Measurements from ENCODE around the gene TRMT112.
"Not testable (repeated sequence)": the region's sequence is repeated elsewhere in the genome, so short reads cannot be mapped to it uniquely, and the experiment has no call there.

Gene TRMT112

GRCh38 chr11:64313491-64314145 is 3.7 kb downstream of the TRMT112 start:
- no peak for DNase-seq (ENCODE audit: low read depth, low spot score)

GRCh38 chr11:64312947-64313346 is 4.4 kb downstream of the TRMT112 start:
- DNase-seq (ENCODE audit: low read depth, low spot score) = no peak

DNA sequence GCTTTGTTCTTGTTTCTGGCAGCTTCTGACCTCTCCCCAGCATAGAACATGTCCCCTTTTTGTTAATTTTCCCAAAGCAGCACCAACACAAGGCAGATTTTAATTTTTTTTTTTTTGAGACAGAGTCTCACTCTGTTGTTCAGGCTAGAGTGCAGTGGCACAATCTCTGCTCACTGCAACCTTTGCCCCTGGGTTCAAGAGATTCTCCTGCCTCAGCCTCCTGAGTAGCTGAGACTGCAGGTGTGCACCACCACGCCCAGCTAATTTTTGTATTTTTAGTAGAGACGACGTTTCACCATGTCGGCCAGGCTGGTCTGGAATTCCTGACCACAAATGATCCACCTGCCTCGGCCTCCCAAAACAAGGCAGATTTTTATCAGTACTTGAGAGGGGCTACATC is 9.6 kb downstream of the TRMT112 start:
- DNase-seq (ENCODE audit: low read depth, low spot score) = not testable (repeated sequence)

DNA sequence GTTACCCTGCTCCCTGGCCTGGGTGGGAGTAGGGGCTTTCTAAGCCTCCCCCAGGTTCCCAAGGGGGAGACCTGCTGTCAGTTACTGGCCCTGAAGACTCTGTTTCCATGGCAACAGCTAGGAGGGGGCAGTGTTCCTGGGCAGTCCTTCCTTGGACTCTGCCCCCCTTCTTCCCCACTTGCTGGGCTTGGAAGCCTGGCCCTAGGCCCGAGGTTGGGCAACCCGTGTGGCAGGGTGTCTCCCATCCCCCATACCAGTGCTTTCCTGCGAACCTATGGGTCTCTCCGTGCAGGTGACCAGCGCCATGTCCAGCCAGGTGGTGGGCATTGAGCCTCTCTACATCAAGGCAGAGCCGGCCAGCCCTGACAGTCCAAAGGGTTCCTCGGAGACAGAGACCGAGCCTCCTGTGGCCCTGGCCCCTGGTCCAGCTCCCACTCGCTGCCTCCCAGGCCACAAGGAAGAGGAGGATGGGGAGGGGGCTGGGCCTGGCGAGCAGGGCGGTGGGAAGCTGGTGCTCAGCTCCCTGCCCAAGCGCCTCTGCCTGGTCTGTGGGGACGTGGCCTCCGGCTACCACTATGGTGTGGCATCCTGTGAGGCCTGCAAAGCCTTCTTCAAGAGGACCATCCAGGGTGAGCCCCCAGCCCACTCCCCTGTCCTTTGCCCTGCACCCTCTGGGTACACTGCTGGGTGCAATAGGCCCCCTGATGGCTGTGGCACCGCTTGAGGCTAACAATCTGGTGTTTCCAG is 10.3 kb downstream of the TRMT112 start:
- no peak for DNase-seq (ENCODE audit: low read depth, low spot score)

- DNase-seq (ENCODE audit: low read depth, low spot score) = no peak
These were observed 10.8 kb downstream of the TRMT112 start for GRCh38 chr11:64306563-64306875.

DNA sequence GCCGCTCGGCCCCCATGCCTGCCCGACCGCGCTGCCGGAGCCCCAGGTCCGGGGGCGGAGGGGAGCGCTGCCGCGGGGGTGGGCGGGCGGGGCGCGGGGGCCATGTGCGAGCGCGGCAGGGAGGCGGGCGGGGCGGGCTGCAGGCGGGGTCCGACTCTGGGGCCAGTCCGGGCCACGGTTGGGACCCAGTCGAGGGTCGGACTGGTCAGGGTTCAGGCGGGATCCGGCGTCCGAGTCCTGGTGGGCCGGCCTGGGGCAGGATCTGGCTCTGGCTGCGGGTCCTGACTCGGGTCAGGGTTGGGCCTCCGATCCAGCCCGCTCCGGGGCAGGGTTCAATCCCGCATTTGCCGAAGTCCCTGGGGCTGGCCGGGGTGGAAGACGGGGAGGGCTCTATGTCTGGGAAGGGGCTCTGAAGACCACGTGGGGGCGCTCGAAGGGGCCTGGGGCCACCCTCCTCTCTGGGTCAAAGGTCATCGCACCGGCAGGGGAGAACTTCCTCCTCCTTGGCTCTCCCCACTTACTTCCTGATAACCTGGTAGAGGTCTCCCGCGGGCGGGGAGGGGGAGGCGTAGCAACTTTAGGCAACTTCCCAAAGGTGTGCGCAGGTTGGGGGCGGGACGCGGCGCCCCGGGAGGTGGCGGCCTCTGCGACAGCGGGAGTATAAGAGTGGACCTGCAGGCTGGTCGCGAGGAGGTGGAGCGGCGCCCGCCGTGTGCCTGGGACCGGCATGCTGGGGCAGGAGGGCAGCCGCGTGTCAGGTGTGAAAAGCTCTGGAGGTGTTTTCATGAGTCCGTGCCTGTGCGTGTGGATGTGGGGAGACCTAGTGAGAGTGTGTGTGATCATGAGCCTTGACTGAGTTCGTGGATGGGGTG is 11.4 kb downstream of the TRMT112 start:
- DNase-seq (ENCODE audit: low read depth, low spot score) = peak; percentile 21

- peak; percentile 99 for DNase-seq (ENCODE audit: low read depth, low spot score)
These were observed 12.2 kb downstream of the TRMT112 start, which contains the start of gene ESRRA for GRCh38 chr11:64305075-64305690. Gene ESRRA, plus strand, starts transcription at chr11:64305524. Its CDS starts 1,656 bp downstream, at chr11:64307180.

GRCh38 chr11:64304316-64305072 is 12.9 kb downstream of the TRMT112 start:
- peak; percentile 91 for DNase-seq (ENCODE audit: low read depth, low spot score)

- no peak for DNase-seq (ENCODE audit: low read depth, low spot score)
These were observed 13.4 kb downstream of the TRMT112 start for GRCh38 chr11:64304032-64304315.

DNA sequence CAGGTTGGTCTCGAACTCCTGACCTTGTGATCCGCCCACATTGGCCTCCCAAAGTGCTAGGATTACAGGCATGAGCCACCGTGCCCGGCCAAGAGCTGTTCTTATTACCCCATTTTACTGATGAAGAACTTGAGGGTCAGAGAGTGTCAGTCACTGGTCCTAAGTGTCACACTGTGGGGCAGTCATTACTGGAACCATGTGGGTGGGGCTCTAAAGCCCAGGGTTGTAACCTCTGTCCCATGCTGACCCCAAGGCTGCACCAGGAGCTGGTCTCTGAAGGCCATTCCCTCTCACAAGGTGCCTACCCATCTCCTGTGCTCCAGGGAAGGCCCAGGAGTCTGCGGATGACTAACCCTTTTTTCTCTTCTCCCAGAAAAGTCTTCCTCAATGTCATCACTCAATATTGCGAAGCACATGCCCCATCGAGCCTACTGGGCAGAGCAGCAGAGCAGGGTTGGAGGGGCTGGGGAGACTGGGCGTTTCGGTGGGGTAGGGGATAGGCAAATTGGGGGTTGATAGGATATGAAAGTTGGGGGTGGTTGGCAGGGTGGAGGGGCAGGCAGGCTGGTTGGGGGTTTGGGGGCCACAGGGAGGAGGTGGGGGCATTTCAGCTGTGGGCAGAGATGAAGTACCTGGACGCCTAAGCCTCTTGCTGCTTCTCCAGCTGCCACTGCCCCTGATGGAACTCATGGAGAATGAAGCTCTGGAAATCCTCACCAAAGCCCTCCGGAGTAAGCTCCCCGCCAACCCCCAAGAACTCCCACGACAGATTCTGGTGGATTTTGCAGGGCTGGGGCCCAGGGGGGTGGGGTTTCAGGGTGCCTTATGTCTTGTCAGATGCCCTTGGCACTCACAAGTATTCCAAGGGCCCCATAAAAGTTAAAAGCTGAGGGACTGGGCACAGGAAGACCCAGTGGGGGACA is 14.0 kb downstream of the TRMT112 start:
- DNase-seq (ENCODE audit: low read depth, low spot score) = no peak

DNA sequence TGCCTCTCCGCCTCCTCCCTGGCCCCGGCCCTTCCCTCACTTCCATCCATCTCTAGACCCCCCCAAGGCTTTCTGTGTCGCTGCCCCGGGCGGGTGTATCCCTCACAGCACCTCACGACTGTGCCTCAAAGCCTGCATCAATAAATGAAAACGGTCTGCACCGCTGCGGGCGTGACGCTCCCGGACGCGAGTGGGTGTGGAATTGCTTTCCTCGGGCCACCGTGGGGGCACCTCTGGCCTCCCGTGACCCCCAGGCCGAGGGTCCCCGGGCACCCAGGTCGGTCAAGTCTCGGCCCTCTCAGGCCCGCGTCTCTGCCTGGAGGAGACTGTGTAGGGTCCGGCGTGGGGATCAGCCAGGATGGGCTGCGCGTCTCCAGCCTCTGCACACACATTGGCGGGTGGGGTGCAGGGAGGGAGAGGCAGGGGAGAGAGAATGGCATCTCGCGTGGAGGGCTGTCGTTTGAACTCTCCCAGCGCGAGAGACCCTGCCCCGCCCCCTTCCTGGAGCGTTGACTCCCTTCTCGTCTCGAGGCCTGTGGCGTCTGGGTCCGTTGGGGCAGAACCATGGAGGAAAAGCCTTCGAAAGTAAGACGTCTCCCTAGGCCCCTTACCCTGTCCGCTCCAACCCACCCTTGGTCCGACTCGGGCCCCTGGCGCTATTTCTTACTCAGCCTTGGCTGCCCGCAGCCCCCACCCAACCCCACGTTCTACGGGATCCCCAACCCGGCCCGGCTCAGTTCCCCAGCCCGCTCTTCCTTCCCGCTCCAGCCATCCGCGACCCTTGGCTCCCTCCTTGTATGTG is 17.3 kb downstream of the TRMT112 start, which contains the start of gene CATSPERZ:
Gene CATSPERZ (plus strand): TSS at position 512 of the 802 bp plus-strand sequence. CDS start 53 bp downstream, at position 565.
- no peak for DNase-seq (ENCODE audit: low read depth, low spot score)

GRCh38 chr11:64298966-64299846 is 18.2 kb downstream of the TRMT112 start:
- DNase-seq (ENCODE audit: low read depth, low spot score) = no peak

GRCh38 chr11:64297699-64298358 is 19.5 kb downstream of the TRMT112 start:
- DNase-seq (ENCODE audit: low read depth, low spot score) = no peak

GRCh38 chr11:64296830-64297698 is 20.3 kb downstream of the TRMT112 start:
- DNase-seq (ENCODE audit: low read depth, low spot score) = no peak

GRCh38 chr11:64296236-64296635 is 21.1 kb downstream of the TRMT112 start:
- DNase-seq (ENCODE audit: low read depth, low spot score) = no peak

DNA sequence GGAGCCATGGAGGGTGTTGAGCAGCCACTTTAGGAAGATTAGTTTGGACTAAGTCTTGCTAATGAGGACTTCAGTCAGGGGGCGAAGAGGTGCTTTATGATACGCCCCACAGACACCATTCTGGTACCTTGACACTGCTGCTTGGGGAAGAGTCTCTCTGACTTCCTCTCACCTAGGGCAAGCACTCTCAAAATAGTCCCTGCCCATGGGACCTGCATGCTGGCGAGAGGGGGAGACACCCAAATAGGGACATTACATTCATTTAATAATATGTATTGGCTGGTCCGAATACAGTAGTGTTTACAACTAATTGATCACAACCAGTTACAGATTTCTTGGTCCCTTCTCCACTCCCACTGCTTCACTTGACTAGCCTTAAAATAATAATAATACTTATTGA is 21.6 kb downstream of the TRMT112 start:
- DNase-seq (ENCODE audit: low read depth, low spot score) = no peak

- no peak for DNase-seq (ENCODE audit: low read depth, low spot score)
These were observed 22.6 kb downstream of the TRMT112 start for GRCh38 chr11:64294774-64295173.
